ENCODE data around the gene CPNE6. TPM values are rescaled to one million over a fixed set of nuclear protein-coding genes. Genes with fewer than 3 reads are reported as not detected.

Gene CPNE6
- total RNA-seq, 2 donors from 2014 or later, result 1.8 to 8.8 TPM

DNA sequence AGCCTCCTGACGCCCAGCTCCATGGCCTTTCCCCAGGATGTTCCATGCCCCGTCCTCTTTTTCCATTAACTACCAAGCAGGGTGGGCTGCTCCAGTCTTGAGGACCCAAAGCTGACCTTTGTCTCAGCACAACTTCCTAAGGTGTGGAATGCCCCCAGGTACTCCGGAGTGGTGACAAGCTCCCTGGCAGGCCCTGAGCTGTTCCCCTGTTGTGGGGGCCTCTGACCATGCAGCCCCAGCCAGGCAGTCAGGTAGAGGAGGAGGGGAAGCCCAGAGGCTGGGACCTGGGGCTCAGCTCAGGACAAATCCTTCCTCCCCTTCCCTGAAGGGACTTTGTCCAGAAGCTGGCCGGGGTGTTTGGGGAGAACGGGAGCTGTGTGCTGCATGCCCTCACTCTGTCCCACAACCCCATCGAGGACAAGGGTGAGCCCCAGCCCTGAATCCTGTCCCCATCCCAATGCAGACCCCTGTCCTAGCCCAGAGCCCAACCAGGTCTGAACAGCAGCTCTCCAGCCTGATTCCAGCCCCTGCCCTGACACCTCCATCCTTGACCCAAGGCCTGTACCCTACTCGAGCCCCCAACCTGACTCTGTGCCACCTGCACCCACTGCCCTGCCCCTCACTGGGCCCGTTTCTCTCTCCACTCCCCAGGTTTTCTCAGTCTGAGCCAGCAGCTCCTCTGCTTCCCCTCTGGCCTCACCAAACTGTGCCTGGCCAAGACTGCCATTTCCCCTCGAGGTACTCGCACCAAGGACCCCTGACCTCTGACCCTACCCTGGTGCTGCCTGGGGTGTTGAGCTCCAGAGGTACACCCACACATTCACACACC lies 15.2 kb upstream of the CPNE6 start:
- TF ChIP-seq, protein P1, sequence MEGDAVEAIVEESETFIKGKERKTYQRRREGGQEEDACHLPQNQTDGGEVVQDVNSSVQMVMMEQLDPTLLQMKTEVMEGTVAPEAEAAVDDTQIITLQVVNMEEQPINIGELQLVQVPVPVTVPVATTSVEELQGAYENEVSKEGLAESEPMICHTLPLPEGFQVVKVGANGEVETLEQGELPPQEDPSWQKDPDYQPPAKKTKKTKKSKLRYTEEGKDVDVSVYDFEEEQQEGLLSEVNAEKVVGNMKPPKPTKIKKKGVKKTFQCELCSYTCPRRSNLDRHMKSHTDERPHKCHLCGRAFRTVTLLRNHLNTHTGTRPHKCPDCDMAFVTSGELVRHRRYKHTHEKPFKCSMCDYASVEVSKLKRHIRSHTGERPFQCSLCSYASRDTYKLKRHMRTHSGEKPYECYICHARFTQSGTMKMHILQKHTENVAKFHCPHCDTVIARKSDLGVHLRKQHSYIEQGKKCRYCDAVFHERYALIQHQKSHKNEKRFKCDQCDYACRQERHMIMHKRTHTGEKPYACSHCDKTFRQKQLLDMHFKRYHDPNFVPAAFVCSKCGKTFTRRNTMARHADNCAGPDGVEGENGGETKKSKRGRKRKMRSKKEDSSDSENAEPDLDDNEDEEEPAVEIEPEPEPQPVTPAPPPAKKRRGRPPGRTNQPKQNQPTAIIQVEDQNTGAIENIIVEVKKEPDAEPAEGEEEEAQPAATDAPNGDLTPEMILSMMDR (IDR thresholded peaks at IDR 0.05), result no peak
- TF ChIP-seq POLR2AphosphoS5 (IDR thresholded peaks at IDR 0.05), result no peak
- Histone ChIP-seq H3K4me1 (replicated peaks) (no peaks in the 10 kb centered on the region), H3K9me3 (no peaks in the 10 kb centered on the region), H3K27ac (no peak overlapping the region), H3K27me3 (replicated peaks; ENCODE audit: insufficient read depth) (no peaks in the 10 kb centered on the region), H3K36me3 (no peaks in the 10 kb centered on the region), H3K4me3 (no peak overlapping the region)
- 82% methylated on average over 10 of the region's 10 CpGs for WGBS
- intact Hi-C loops (cut with DNase I), result loop anchor here (5.0 kb wide), 1 partner anchor 51 kb away; no protein-coding TSS in a partner anchor
- DNase-seq (ENCODE audit: low spot score), result no peak

DNA sequence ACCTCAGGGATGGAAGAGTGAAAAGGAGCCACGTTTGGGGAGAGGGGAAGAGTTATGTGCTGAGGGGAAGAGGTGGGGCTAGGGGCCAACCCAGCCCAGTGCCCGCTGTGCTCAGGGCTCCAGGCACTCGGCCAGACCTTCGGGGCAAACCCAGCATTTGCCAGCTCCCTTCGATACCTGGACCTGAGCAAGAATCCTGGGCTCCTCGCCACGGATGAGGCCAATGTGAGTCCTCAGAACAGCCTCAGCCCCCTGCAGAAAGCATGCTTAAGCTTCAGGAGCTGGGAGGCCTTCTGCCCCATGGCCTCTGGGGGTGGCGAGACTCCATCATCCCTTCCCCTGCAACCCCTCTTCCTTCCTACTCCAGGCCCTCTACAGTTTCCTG lies 14.6 kb upstream of the CPNE6 start:
- no peak overlapping the region for H3K4me3 ChIP-seq
- WGBS, result 53% methylated on average over 8 of the region's 8 CpGs
- no peaks in the 10 kb centered on the region for H3K4me1 ChIP-seq (replicated peaks)
- no peak overlapping the region for H3K27ac ChIP-seq
- TF ChIP-seq POLR2AphosphoS5 (IDR thresholded peaks at IDR 0.05) (no peak), POLR2A (IDR thresholded peaks at IDR 0.05) (no peak)
- TF ChIP-seq, protein P1 (IDR thresholded peaks at IDR 0.05), result no peak
- DNase-seq (ENCODE audit: low spot score), result no peak
- no peaks in the 10 kb centered on the region for H3K9me3 ChIP-seq
- intact Hi-C loops (cut with DNase I), result loop anchor here (5.0 kb wide), 1 partner anchor 51 kb away; no protein-coding TSS in a partner anchor
- no peaks in the 10 kb centered on the region for H3K27me3 ChIP-seq (replicated peaks; ENCODE audit: insufficient read depth)
- no peaks in the 10 kb centered on the region for H3K36me3 ChIP-seq

DNA sequence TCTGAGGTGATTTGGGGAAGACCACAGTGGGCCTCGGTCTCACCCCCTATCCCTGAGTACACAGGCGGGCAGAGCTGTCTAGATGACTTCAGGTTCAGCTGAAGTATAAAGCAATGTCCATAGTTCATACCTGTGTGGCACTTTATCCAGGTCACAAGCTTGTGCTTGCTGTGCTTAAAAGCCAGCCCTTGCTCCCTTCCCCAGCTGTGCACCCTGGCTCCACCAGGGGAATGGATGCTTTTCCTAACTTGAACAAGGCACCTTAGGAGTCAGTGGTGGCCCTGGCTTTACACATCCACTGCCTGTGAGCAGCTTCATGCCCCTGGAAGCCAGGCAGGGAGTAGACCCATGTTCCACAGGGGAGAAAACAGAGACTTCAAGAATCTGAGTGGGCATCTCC lies 14.1 kb upstream of the CPNE6 start:
- WGBS, result 92% methylated on average over 2 of the region's 2 CpGs
- Histone ChIP-seq H3K36me3 (no peaks in the 10 kb centered on the region), H3K4me1 (replicated peaks) (no peaks in the 10 kb centered on the region), H3K9me3 (no peaks in the 10 kb centered on the region), H3K27me3 (replicated peaks; ENCODE audit: insufficient read depth) (no peaks in the 10 kb centered on the region), H3K27ac (no peak overlapping the region), H3K4me3 (no peak overlapping the region)
- no peak for DNase-seq (ENCODE audit: low spot score)
- TF ChIP-seq, protein P1 (IDR thresholded peaks at IDR 0.05), result no peak
- TF ChIP-seq POLR2A (IDR thresholded peaks at IDR 0.05) (no peak), POLR2AphosphoS5 (IDR thresholded peaks at IDR 0.05) (no peak)
- intact Hi-C loops (cut with DNase I), result loop anchor here (5.0 kb wide), 1 partner anchor 50 kb away; no protein-coding TSS in a partner anchor

DNA sequence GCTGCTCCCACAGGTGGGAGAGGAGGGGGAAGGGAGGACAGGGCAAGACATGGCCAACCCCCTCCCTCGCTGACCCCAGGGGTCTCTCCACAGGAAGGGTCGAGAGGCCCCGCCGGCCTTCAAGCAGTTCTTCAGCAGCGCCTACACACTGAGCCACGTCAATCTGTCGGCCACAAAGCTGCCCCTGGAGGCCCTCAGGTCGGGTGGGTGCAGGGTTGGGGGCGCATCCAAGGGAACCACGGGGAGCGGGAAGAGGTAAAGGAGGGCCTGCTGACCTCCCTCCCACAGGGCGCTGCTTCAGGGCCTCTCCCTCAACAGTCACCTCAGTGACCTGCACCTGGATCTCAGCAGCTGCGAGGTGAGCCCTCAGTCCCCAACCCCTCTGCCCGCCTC lies 13.5 kb upstream of the CPNE6 start:
- Histone ChIP-seq H3K27ac (no peak overlapping the region), H3K4me1 (replicated peaks) (no peaks in the 10 kb centered on the region), H3K36me3 (no peaks in the 10 kb centered on the region), H3K9me3 (no peaks in the 10 kb centered on the region), H3K27me3 (replicated peaks; ENCODE audit: insufficient read depth) (no peaks in the 10 kb centered on the region), H3K4me3 (no peak overlapping the region)
- 70% methylated on average over 11 of the region's 14 CpGs for WGBS
- no peak for DNase-seq (ENCODE audit: low spot score)
- intact Hi-C loops (cut with DNase I), result loop anchor here (2.0 to 5.0 kb wide), 2 partner anchors 33 to 49 kb away; no protein-coding TSS in a partner anchor
- TF ChIP-seq POLR2A (IDR thresholded peaks at IDR 0.05) (no peak), POLR2AphosphoS5 (IDR thresholded peaks at IDR 0.05) (no peak)
- TF ChIP-seq, protein P1 (IDR thresholded peaks at IDR 0.05), result no peak
